ENCODE results near the gene SYCE1L. TPM values are rescaled to one million over a fixed set of nuclear protein-coding genes. Genes with fewer than 3 reads are reported as not detected.

The SYCE1L gene
- total and polyA plus RNA-seq, 2 donors (not counting 1 experiment from before 2014, with no cell fraction given), result 0.46 to 12.0 TPM

DNA sequence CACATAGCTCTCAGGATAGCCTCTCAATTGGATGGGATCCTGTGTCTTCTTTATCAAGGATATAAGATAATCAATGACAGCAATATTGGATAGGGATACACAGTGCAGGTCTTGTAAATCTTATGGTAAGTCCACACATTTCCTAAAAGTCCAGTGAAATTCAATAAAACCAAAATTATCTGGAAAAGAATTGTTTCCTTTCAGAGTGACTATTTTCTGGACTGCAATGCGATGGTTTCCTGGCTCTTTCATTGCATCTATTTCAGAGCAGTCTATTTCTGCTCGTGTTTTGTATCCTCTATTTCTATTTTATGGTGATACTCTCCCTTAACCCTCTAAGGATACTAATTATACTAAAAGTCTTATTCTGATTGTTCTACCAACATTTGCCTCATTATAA is 32.5 kb upstream of the SYCE1L start:
- no peak overlapping the region for H3K4me3 Mint-ChIP-seq
- ATAC-seq (ENCODE audit: low read depth) (no peak), DNase-seq (no peak)
- Histone ChIP-seq H3K4me2 (replicated peaks; ENCODE audit: low read depth, low read length, poor library complexity, severe bottlenecking) (no peak overlapping the region), H3K36me3 (replicated peaks in 1 of 2; ENCODE audit: control extremely low read depth in 1 of 2, control insufficient read depth in 1 of 2, extremely low read depth in 1 of 2, insufficient read depth in 2 of 2, low read length in 1 of 2) (no peaks in the 10 kb centered on the region), H3K4me3 (ENCODE audit: control extremely low read depth in 1 of 5, extremely low read depth in 1 of 5, insufficient read depth in 1 of 5, low read depth in 2 of 5, low read length in 4 of 5) (no peak overlapping the region), H3K27me3 (replicated peaks in 1 of 4; ENCODE audit: control extremely low read depth in 1 of 4, control insufficient read depth in 3 of 4, insufficient read depth in 4 of 4, low read length in 3 of 4) (peaks cover 0 to 17% (median 10%) of the 10 kb centered on the region in 4 experiments), H3K9me3 (ENCODE audit: control extremely low read depth in 1 of 3, control insufficient read depth in 2 of 3, insufficient read depth in 1 of 3, low read length in 2 of 3) (peaks cover 0 to 4% (median 0%) of the 10 kb centered on the region in 3 donors), H3K9ac (ENCODE audit: low read length) (no peak overlapping the region), H4K20me1 (ENCODE audit: control insufficient read depth, insufficient read depth, low read length, poor library complexity, severe bottlenecking) (no peaks in the 10 kb centered on the region), H3K27ac (ENCODE audit: low read length in 2 of 2) (no peak overlapping the region), H3K4me1 (ENCODE audit: control insufficient read depth in 2 of 2, insufficient read depth in 2 of 2, low read length in 2 of 2) (no peaks in the 10 kb centered on the region), H3K79me2 (ENCODE audit: control insufficient read depth, insufficient read depth, low read length) (no peaks in the 10 kb centered on the region), H2AFZ (ENCODE audit: insufficient read depth, low read depth, low read length, poor library complexity, severe bottlenecking) (no peak overlapping the region)
- no peak for TF ChIP-seq EZH2 (IDR thresholded peaks at IDR 0.05; ENCODE audit: borderline replicate concordance, insufficient read depth, low read depth, low read length, poor library complexity, severe bottlenecking)
- TF ChIP-seq, protein P1, sequence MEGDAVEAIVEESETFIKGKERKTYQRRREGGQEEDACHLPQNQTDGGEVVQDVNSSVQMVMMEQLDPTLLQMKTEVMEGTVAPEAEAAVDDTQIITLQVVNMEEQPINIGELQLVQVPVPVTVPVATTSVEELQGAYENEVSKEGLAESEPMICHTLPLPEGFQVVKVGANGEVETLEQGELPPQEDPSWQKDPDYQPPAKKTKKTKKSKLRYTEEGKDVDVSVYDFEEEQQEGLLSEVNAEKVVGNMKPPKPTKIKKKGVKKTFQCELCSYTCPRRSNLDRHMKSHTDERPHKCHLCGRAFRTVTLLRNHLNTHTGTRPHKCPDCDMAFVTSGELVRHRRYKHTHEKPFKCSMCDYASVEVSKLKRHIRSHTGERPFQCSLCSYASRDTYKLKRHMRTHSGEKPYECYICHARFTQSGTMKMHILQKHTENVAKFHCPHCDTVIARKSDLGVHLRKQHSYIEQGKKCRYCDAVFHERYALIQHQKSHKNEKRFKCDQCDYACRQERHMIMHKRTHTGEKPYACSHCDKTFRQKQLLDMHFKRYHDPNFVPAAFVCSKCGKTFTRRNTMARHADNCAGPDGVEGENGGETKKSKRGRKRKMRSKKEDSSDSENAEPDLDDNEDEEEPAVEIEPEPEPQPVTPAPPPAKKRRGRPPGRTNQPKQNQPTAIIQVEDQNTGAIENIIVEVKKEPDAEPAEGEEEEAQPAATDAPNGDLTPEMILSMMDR (IDR thresholded peaks at IDR 0.05), result no peak
- no peak overlapping the region for H3K27ac Mint-ChIP-seq
- no peaks in the 10 kb centered on the region for H3K4me1 Mint-ChIP-seq
- CTCF ChIA-PET, result no interaction called here
- peaks cover 36% of the 10 kb centered on the region for H3K27me3 Mint-ChIP-seq
- H3K9me3 Mint-ChIP-seq (ENCODE audit: insufficient read depth), result no peaks in the 10 kb centered on the region
- POLR2A ChIA-PET, result no interaction called here
- intact Hi-C loops (cut with micrococcal nuclease), result no loop called here
- WGBS (ENCODE audit: insufficient coverage), result 100% methylated on average over 1 of the region's 2 CpGs

DNA sequence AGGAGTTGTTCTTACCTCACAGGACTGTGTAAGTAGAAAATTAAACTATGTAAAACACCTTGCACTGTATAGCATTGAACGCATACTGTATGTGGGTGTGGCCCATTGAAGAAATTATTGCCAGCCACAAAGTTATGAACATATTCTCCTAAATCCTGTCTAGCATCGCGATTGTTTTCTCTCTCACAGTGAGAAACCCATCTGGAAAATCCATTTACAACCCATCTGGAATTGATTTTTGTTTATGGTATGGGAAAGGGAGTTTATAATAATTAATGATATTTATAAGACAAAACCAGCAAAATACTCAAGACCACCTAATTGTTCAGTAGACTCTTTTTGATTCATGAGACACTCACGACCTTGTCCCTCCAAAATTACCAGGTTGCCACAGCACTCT is 30.3 kb upstream of the SYCE1L start:
- no peak overlapping the region for H3K4me3 Mint-ChIP-seq
- CTCF ChIA-PET, result interaction anchor here (0.8 to 5.4 kb wide), 3 partner anchors 12 to 1970 kb away, joined by 3 to 48 read pairs (median 19); no protein-coding TSS in a partner anchor
- intact Hi-C loops (cut with micrococcal nuclease), result no loop called here

More for the DNA sequence above, 30.3 kb upstream of the SYCE1L start:
- 71% methylated on average over 1 of the region's 4 CpGs for WGBS (ENCODE audit: insufficient coverage)
- H2AFZ ChIP-seq (ENCODE audit: insufficient read depth, low read depth, low read length, poor library complexity, severe bottlenecking), result no peak overlapping the region
- H3K9me3 Mint-ChIP-seq (ENCODE audit: insufficient read depth), result no peaks in the 10 kb centered on the region
- H3K9ac ChIP-seq (ENCODE audit: low read length), result no peak overlapping the region
- H3K27ac Mint-ChIP-seq, result no peak overlapping the region
- no peak overlapping the region for H3K27ac ChIP-seq (ENCODE audit: low read length in 2 of 2)
- TF ChIP-seq EZH2 (IDR thresholded peaks at IDR 0.05; ENCODE audit: borderline replicate concordance, insufficient read depth, low read depth, low read length, poor library complexity, severe bottlenecking), result no peak
- TF ChIP-seq, protein P1 (IDR thresholded peaks at IDR 0.05), result no peak
- ATAC-seq (ENCODE audit: low read depth) (no peak), DNase-seq (no peak)
- no peaks in the 10 kb centered on the region for H3K36me3 ChIP-seq (replicated peaks in 1 of 2; ENCODE audit: control extremely low read depth in 1 of 2, control insufficient read depth in 1 of 2, extremely low read depth in 1 of 2, insufficient read depth in 2 of 2, low read length in 1 of 2)
- H3K79me2 ChIP-seq (ENCODE audit: control insufficient read depth, insufficient read depth, low read length), result no peaks in the 10 kb centered on the region
- no peaks in the 10 kb centered on the region for H4K20me1 ChIP-seq (ENCODE audit: control insufficient read depth, insufficient read depth, low read length, poor library complexity, severe bottlenecking)
- H3K27me3 Mint-ChIP-seq, result peaks cover 38% of the 10 kb centered on the region
- no peak overlapping the region for H3K4me2 ChIP-seq (replicated peaks; ENCODE audit: low read depth, low read length, poor library complexity, severe bottlenecking)
- no peak overlapping the region for H3K4me3 ChIP-seq (ENCODE audit: control extremely low read depth in 1 of 5, extremely low read depth in 1 of 5, insufficient read depth in 1 of 5, low read depth in 2 of 5, low read length in 4 of 5)
- H3K4me1 ChIP-seq (ENCODE audit: control insufficient read depth in 2 of 2, insufficient read depth in 2 of 2, low read length in 2 of 2), result no peaks in the 10 kb centered on the region
- peaks cover 0 to 4% (median 0%) of the 10 kb centered on the region in 3 donors for H3K9me3 ChIP-seq (ENCODE audit: control extremely low read depth in 1 of 3, control insufficient read depth in 2 of 3, insufficient read depth in 1 of 3, low read length in 2 of 3)
- peaks cover 0 to 17% (median 12%) of the 10 kb centered on the region in 4 experiments for H3K27me3 ChIP-seq (replicated peaks in 1 of 4; ENCODE audit: control extremely low read depth in 1 of 4, control insufficient read depth in 3 of 4, insufficient read depth in 4 of 4, low read length in 3 of 4)
- H3K4me1 Mint-ChIP-seq, result no peaks in the 10 kb centered on the region
- POLR2A ChIA-PET, result no interaction called here
